GM18511 (cell line): Measurements from ENCODE around the gene SUMF1.

ENCODE experiments used
- ATAC-seq: cut with Tn5 transposase; IDR thresholded peaks from one replicate; pipeline ENCODE4 v1.9.1; 2021; ENCODE audit warnings: mild to moderate bottlenecking, moderate library complexity; ENCODE audit not compliant: unreplicated experiment

Gene SUMF1

DNA sequence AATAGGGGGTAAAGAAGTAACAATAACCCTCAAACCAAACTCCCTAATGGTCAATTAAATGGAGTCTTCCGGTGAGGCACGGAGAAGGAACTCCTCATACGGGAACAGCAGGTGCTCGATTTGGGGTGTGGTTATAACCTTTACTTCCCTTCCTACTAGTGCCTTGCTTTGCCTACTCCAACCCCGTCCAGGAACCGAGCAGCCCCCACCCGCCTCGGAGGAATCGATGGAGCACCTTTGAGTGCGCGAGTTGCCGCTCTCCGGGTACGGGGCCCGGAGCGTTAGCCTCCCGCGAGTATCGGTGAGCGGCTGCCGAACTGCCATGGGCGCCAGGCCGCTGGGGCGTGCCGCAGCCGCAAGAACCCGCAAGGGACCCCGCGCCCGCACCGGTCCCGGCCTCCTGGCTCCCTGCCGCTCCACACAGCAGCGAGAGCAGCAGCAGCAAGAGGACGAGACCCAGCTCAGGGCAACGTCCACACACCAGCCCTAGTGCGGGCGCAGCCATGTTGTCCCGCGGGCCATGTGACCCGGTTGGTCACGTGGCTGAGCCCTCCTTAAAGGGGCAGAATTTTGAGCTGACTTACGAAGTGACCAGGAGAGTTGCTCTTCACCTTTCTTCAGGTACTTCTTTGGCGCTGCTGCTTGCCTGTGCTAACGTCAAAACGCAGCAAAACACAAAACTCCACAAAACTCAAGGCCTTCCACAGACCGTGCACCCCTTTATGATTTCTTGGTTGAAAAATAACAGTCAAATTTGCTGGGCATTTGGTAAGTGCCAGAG, at the start of gene SUMF1:
SUMF1 (minus strand) TSS at position 529 of the 781 bp plus-strand sequence; CDS start at position 505, 24 bp downstream.
- peak; percentile 100 for ATAC-seq

DNA sequence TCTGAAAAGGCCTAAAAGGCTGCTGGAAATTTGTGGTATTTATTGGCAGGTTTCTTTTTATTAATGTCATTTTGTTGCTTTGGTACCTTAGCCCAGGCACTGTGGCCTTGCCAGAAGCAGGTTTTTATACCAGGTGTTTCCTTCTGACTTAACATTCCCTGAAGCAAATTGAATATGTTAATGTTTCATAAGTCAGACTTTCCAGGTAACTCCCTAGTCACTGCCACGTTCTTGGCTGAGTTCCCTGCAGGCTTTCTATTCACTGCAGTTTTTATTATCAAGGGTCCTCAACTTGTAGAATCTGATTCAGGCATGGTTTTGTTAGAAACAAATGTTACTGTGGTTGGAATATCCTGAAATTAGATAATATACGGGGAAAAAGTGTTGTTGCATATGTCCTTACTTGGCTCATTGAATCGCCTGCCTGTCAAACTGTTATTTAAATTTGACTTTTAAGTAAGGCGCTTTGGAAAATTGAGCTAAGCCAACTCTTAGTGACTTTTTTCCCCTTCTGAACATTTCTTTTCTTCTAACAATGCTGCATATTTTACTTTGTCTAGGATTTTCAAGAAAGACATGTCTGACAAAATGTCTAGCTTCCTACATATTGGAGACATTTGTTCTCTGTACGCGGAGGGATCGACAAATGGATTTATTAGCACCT, 49.0 kb upstream of the SUMF1 start:
- ATAC-seq: no peak

DNA sequence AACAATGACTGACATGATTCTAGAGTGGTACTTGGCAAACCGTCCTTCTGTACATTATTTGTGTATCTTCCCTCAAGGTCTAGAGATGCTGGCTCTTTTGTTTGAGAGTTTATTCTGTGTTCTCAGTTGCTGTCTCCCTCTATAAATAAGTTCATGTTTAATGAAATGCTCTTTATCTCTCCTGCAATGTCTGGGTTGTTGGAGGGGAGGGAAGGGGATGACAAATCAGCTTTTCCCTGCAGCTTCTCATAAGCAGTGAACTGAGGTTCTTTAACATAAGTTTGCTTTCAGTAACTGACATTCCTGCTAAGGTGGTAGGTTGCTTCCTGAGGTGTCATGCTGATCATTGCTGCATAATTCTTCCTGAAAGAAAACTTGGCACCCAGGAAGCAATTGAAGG, 47.8 kb upstream of the SUMF1 start:
- no peak for ATAC-seq

DNA sequence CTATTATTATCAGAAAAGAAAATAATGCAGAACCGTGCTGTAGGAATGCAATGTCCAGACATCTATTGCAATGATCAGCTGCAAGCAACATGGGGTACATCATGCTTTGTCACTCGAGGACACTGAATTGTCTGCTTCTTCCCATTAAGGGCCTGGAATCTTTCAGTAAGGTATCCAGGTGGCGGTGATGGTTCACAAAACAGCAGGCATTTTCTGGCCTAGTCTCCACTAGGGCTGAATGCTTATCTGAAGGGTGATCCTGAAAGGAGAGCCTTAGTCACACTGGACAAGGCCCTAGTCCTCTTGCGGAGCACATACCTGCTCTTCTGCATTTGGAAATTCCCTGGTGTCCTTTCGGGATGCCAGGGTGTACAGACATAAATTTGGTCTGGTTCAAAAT, 47.3 kb upstream of the SUMF1 start:
- ATAC-seq: no peak

DNA sequence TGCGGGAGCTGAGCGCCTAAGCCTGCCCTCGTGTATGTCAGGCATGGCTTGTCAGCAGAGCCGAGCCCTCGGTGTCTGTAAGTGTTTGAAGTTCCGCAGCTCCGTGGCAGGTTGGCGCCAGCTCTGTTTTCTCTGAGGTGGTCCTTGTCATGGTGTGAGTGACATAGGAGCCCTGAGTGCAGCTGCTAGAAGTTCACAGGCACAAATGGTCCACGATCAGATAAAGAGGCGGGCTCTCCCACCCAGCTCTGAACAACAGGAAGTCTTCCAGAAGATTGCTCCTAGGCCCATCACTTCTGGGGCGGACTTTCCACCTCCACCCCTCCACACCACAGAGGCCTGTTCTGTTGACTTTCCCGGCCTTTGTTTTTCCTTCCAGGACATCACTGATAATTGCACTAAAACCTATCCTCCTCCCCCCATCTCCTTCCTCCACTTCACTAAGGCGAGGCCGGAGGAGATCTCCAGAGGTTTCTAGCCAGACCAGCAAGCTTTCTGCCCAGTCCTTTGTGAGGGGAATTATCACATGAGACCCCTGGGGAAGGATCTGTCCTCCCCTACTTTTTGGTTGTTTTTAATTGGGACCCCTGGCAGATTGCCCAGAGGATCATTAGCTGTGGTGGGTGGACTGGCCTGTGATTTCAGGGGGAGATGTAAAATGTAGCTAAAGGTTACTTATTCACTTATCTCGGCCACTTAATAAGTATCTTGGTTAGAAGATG, 46.0 kb upstream of the SUMF1 start:
- ATAC-seq: no peak

DNA sequence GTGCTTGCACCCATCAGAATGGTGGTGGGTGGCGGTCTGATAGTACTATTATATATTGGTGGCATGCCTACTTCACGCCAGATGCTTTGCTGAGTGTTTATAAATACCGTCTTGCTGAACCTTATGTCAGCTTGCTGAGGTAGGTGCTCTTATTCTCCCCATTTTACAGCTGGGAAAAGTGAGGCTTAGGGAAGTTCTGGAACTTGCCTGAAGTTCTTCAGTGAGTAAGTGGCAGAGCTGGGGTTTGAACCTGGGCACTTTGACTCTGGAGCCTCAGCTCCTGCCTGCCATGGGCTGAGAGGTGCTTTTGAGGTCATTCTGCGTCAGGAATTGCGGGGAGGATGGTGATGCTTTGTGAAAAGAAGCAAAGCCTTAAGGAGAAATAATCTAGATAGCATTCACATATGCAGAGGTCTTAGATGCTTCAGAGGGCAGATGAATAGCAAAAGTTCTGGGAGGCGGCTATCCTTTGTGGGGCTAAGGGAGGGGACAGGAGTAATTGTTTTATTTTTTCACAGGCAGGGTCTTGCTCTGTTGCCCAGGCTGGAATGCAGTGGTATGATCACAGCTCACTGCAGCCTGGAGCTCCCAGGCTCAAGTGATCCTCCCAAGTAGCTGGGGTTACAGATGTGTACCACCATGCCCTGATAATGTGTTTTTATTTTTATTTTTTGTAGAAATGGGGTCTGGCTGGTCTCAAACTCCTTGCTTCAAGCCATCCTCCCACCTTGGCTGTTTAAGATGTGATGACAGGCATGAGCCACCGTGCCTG, 44.6 kb upstream of the SUMF1 start:
- ATAC-seq: no peak

DNA sequence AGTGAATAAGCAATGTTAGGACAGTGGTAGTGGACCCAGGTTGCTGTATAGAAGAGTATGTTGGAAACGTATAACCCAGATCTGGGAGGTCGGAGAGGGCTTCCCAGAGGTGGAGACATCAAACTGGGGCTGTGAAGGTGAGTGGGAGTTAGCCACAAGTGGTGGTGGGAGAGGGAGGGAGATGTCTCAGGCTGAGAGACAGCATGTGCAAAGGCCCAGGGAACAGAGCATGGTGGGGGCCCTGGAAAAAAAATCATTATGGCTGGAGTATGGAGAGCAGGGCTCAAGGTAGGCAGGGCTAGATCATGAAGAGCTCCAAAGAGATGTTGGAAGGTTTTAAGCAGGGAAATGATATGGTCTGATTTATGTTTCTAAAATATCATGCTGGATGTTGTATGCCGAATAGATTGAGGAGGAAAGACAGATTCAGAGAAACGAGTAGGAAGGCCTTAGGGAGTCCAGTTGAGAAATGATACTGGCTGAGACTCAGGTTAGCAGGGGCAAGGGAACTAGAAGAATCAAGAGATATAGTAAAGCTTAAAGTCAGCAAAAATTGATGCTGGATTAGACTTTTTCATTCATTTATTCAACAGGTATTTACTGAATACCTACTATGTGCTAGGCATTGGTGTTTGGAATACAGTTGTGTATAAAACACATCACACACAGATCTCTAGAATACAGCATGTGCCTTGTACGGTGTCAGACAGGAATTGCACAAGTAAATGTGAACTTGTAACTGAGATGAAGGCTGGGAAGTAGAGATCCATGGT, 43.1 kb upstream of the SUMF1 start:
- ATAC-seq: no peak

DNA sequence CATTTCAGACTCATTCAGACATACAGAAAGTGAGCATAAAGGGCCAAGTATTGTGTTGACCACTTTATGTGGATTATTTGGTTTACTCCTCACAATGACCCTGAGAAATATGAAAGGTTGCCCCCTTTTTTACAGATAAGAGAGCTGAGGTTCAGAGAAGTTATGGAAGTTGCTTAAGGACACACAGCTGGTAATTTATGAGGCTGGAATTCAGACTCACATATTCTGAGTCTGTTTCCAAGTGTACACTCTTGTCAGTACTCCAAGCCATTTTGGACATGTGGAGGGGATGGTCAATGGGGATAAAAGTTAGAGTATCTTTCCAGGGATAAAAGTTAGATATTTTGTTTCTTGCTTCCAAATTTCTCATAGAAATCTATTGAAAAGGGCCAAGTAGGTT, 42.0 kb upstream of the SUMF1 start:
- ATAC-seq: no peak

DNA sequence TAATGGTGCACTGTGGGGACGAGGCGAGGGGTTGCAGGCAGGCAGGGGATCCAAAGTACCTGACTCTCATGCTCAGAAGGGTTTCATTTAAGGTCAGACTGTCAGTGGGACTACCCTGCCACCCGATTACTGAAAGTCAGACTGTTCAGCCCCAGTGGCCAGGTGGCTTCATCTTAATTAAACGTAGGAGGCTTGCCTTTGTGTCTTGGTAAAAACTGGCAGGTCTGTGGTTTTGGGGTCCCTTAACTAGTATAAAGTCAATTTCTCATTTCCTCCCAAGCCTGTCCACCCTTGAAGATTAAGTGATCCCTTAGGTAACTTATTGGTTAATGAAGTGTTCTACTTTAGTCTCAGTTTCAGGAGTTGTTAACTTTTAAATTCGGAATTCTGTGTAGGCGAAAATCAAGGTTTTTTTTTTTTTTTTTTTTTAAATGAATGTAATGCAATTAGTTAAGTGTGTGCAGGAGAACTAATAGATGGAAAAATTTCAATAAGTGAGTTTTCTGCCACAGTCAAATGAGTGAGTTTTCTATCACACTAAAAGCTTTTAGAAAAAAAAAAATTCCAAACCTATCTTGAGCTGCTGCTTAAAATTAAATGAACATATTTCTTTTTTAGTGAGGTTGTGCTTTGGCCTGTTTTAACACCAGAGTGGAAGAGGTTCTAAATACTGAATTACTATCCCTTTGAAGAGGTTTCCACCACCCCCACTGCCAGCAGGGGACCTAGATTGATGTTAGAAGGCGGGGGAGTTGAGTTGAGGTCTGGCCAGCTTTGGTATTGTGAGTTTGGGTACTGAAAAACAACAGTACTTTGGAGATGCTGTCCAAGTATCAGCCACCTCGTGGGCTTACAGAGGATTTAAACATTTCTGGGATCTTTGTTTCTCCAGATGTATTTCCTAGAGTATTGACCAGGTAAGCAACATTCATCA, 41.2 kb upstream of the SUMF1 start:
- peak; percentile 79 for ATAC-seq

DNA sequence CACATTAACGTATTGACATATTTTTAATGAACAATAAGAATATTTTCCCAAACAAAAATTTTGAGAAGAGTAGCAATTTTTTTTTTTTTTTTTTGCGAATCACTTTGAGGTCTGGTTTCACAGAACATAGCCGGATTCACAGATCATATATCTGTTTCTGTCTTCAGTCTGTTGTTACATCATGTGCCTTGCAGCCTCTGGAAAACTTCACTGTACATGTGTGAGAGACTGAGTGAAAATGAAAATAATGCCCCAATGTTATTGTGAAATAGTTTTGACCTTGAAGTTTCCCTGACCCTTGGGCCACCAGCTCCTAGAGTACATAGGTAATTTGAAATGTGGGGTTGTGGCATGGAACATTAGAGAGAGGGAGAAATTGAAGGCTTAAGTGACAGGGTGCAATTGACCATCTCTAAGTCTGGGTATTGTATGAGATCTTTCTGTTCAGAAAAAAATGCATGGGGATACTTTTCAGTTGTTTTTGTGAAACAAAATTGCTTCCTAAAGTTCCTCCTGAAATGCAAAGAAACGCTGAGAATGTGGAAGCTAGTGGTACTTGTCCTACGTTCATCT, 40.0 kb upstream of the SUMF1 start:
- no peak for ATAC-seq

DNA sequence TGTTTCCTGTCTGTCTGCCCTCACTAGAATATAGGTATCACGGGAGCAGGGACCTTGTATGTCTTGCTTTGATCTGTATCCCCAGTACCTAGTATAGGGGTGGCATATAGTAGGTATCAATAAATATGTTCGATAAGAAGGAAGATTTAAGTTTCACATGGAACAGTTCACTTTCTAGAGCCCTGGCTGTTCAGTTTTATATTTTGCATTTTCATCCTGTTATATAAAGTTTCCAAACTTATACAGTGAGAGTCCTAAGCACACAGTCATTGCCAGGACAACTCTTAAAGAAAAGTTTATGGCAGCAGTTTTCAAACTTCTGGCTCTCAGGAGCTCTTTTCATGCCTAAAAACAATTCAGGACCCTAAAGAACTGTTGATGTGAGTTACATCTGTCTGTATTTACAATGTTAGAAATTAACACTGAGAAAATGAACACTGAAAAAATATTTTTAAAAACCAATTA, 39.5 kb upstream of the SUMF1 start:
- no peak for ATAC-seq

DNA sequence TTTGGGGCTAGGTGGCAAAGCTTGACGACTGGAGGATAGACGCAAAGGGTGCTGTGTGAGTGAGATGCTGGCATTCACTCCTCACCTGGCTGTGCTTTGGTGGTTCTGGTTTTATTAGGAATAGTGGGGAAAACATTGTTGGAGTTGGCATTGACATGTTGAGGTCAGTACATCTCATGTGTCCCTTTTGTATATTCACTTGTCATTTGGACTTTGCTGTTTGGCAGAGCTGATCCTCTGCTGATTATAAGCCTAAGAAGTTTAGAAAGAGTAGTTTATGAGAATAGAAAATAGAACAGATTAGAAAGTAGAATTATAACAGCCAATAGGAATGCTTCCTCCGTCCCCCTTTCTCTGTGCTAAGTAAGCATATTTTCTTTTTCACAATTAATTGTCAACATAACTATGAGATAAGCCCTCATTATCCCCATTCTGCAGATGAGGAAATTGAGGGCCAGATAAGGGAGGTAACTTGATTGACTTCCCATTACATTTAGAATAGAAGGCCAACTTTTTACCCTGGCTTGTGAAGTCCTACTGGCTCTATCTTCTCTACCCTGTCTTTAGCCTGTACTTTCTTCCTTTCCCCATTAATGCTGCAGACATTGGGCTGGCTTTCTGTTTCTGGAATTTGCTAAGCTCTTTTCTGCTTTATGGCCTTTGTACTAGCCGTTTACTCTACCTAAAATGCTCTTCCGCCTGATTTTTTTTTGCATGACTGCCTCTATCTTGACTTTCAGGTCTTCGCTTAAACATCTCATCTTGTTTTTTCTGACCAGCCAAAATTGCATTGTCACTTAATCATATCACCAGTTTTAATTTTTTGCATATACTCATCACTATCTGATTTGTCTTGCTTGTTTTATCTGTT, 38.9 kb upstream of the SUMF1 start:
- ATAC-seq: no peak

DNA sequence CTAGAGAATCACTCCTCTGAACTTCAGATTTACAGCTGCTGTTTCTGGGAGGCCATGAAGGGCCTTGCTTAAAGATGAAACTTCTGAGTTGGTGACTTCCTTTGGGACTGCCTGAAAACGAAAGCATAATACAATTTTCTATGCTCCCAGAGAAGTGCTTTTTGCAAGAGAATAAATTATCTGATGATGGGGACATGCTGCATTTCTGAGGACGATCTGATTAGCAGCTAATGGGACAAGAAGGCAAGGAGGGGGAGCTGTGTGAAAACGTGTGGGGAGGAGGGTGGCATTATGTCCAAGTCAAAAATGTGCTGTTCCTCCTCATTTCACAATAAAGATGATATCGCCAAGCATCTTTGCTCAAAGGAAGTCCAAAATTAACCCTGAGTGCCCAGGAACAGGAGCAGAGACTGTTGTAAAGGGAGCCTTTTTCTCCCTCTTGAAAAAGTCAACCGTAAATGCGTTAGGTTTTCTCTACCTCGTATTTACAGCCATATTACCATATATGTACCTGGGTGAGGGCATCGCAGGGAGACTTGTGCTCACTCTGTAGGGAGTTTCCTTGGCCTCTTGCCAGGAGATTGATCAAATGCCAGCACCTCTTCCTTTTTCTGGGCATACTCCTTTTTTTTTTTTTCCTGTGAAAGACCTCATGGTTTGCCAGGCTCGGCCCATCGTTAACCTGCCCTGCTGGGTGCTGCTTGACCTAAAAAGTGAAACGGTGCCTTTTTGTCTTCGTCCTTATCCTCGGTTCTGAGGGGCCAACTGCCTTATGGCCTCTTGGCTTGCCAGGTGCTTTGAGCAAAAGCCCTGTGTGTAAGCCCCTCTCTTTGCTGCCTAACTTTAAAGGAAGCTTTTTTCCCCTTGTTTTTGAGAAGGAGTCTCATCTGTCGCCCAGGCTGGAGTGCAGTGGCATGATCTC, 37.5 kb upstream of the SUMF1 start:
- ATAC-seq: no peak

DNA sequence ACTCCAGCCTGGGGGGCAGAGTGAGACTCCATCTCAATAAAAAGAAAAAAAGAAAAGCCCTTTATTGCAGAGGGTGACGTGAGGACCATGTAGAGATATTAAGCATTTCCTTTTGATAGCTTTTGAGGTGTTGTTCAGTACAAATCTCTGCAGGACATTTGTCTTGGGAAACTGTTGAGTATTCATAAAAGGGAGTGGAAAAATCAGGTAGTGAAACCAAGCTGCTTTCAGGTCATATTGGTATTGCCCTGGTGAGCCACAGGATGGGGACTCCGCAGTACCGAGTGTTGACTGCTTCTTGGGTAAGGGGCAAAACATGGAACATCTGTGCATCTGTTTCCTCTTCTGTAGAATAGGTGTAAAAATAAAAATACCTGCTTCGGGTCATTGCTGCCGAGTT, 36.0 kb upstream of the SUMF1 start:
- ATAC-seq: peak; percentile 55

DNA sequence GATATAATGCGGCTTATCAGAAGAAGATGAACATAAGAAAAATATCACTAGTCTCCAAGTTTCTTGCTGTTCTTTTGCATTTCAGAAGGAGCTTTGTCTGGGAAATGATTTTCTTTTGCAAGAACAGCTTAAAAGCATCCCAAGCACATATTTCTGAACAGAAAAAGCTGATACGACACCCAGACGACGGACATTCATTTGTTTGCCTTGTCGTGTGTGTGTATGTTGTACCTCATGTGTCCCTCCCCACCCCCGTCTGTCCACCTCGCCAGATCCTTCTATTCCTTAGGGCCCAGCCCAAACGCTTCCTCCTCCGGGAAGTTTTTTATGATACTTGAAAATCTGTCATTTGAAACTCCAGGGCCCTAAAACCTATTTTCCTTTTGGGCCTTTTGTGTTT, 34.9 kb upstream of the SUMF1 start:
- no peak for ATAC-seq

DNA sequence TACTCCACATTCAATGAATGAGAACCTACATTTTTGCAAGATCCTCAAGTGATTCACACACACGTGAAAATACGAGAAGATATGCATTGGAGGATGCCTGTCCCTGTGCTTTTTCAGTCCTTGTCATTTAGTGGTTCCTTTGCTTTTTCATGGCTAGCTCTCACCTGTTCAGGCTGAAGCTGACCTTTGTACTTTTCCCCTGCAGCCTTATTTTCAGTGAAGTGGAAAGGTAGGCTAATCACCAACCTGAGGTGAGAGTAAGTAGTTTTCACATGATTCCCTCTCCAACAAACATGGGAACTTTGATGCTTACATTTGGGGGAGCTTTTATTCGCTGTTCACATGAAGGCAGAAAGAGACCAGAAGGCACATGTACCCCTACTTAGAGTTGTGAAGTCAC, 34.4 kb upstream of the SUMF1 start:
- ATAC-seq: no peak

DNA sequence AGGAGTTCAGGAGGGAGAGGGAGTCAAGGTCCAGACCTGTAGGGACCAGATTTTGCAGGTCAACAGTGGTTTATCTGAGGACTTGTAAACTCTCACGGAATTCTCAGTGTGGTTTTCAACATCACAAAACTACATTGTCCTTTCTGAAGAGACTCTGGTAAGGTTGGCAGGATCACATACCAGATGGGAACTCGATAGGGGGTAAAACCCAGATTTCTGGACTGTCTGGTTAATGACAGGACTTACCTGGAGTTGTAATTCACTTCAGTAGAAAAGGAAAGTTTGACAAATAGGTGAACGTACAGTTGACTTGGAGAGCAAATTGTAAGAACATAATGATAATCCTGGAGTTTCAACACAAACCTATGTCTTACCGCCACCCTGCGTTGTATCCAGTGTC, 31.4 kb upstream of the SUMF1 start:
- no peak for ATAC-seq
